RWPE2 (cell line): ENCODE measurements around the gene GRM5.

ENCODE experiments used
- ATAC-seq: fragments of 200-7000 bp; cut with Tn5 transposase; 3 replicates; pipeline ENCODE4 v1.9.1; 2021; ENCODE audit warnings: low read depth
- DNase-seq: peaks from one replicate; pipeline ENCODE4 v3.0.0-alpha.2; 2020; ENCODE audit warnings: low spot score
- H3K27ac ChIP-seq: fragments of 450-650 bp; 2 replicates; pipeline ENCODE4 v1.5.1; 2017; ENCODE audit warnings: mild to moderate bottlenecking; ENCODE audit not compliant: poor library complexity, severe bottlenecking
- H3K27me3 ChIP-seq: fragments of 250-450 bp; sonication (Bioruptor Pico); 2 replicates; pipeline ENCODE4 v1.5.1; 2021; ENCODE audit warnings: mild to moderate bottlenecking, moderate library complexity; ENCODE audit not compliant: insufficient read depth, poor library complexity, severe bottlenecking
- H3K36me3 ChIP-seq: fragments of 250-450 bp; sonication (Bioruptor Pico); 2 replicates; pipeline ENCODE4 v1.5.1; 2020; ENCODE audit warnings: low read depth, mild to moderate bottlenecking, moderate library complexity
- H3K4me1 ChIP-seq: fragments of 250-450 bp; sonication (Bioruptor Pico); 2 replicates; pipeline ENCODE4 v1.5.1; 2021; ENCODE audit warnings: mild to moderate bottlenecking, moderate library complexity; ENCODE audit not compliant: insufficient read depth, poor library complexity, severe bottlenecking
- H3K4me3 ChIP-seq: fragments of 250-450 bp; sonication (Bioruptor Pico); 2 replicates; pipeline ENCODE4 v1.5.1; 2021; ENCODE audit warnings: mild to moderate bottlenecking, moderate library complexity; ENCODE audit not compliant: severe bottlenecking
- H3K9me3 ChIP-seq: fragments of 250-450 bp; sonication (Bioruptor Pico); 2 replicates; pipeline ENCODE4 v1.5.1; 2021; ENCODE audit warnings: mild to moderate bottlenecking, moderate library complexity; ENCODE audit not compliant: severe bottlenecking
- TF ChIP-seq, protein P1 (sequence below): fragments of 450-650 bp; IDR thresholded peaks from one replicate; pipeline ENCODE4 v1.5.1; 2017; ENCODE audit warnings: mild to moderate bottlenecking, moderate library complexity; ENCODE audit not compliant: poor library complexity, severe bottlenecking

Gene GRM5

DNA sequence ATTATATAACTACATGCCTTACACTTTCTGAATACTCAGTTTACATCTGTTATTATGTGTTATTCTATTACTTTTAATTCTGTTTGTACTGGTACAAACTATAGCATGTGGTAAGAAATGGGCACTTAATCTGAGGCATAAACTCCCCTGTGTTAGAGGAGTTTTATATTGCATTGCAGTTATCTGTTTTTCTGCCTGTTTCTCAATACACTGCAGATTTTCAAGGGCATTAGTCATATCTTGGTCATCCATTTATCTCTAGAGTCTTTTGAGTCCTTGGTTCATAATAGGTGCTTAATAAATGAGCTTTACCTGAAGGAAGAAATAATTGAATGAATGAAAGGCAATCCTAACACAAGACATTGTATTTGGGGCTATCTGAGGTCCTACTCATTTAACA lies 545.4 kb downstream of the GRM5 start:
- ATAC-seq (peak; percentile 81; the same call in 2 of the 3 replicates), DNase-seq (no peak)
- H3K4me1 ChIP-seq, result peaks cover 11% of the 10 kb centered on the region
- H3K27me3 ChIP-seq, result no peaks in the 10 kb centered on the region
- no peaks in the 10 kb centered on the region for H3K36me3 ChIP-seq
- no peaks in the 10 kb centered on the region for H3K9me3 ChIP-seq
- TF ChIP-seq, protein P1, sequence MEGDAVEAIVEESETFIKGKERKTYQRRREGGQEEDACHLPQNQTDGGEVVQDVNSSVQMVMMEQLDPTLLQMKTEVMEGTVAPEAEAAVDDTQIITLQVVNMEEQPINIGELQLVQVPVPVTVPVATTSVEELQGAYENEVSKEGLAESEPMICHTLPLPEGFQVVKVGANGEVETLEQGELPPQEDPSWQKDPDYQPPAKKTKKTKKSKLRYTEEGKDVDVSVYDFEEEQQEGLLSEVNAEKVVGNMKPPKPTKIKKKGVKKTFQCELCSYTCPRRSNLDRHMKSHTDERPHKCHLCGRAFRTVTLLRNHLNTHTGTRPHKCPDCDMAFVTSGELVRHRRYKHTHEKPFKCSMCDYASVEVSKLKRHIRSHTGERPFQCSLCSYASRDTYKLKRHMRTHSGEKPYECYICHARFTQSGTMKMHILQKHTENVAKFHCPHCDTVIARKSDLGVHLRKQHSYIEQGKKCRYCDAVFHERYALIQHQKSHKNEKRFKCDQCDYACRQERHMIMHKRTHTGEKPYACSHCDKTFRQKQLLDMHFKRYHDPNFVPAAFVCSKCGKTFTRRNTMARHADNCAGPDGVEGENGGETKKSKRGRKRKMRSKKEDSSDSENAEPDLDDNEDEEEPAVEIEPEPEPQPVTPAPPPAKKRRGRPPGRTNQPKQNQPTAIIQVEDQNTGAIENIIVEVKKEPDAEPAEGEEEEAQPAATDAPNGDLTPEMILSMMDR, result no peak
- no peak overlapping the region for H3K4me3 ChIP-seq
- H3K27ac ChIP-seq, result no peak overlapping the region

DNA sequence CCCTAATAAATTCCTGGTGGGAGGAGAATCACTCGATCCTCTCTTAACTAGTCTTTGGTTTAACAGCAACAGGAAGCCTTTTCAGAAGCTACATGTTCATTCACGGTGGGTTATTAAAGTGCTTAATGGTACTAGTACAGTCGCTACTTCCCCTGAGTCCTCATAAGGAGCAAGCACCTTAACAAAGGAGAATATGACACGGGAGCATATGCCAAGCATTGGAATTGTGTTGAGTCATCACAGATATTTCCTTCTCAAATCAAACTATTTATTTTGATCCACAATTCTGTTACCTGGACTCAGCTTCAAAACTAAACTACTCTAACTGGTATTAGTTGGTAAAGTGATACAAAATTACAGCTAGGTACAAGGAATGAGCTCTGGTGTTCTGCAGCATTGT lies 550.8 kb downstream of the GRM5 start:
- H3K4me3 ChIP-seq, result no peak overlapping the region
- no peak overlapping the region for H3K27ac ChIP-seq
- no peaks in the 10 kb centered on the region for H3K36me3 ChIP-seq
- H3K27me3 ChIP-seq, result no peaks in the 10 kb centered on the region
- TF ChIP-seq, protein P1, result no peak
- H3K4me1 ChIP-seq, result peaks cover 18% of the 10 kb centered on the region
- no peaks in the 10 kb centered on the region for H3K9me3 ChIP-seq
- peak; percentile 54; the same call in 2 of the 3 replicates for ATAC-seq
- no peak for DNase-seq

DNA sequence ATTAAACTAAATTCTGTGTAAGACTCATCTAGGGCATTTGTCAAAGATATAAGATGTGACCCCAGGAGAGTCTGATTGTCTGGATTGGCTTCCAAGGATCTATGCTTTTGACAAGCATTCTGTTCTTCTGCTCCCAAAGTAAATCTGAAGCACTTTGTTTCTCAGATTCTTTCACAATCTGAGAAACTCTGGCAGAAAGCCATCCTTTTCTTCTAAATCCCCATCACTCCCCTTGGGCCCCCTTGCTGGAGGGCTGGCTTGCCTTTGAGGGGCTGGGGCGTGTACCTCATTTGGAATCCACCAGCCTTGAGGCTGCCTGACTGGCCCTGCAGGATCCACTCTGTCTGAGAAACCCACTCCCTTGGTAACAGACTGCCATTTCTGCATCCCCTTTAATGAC lies 554.8 kb downstream of the GRM5 start:
- peaks cover 7% of the 10 kb centered on the region for H3K4me1 ChIP-seq
- DNase-seq, result no peak
- ATAC-seq, result no peak
- H3K27ac ChIP-seq, result no peak overlapping the region
- H3K4me3 ChIP-seq, result no peak overlapping the region
- H3K9me3 ChIP-seq, result no peaks in the 10 kb centered on the region
- no peaks in the 10 kb centered on the region for H3K36me3 ChIP-seq
- TF ChIP-seq, protein P1, result no peak
- no peaks in the 10 kb centered on the region for H3K27me3 ChIP-seq

DNA sequence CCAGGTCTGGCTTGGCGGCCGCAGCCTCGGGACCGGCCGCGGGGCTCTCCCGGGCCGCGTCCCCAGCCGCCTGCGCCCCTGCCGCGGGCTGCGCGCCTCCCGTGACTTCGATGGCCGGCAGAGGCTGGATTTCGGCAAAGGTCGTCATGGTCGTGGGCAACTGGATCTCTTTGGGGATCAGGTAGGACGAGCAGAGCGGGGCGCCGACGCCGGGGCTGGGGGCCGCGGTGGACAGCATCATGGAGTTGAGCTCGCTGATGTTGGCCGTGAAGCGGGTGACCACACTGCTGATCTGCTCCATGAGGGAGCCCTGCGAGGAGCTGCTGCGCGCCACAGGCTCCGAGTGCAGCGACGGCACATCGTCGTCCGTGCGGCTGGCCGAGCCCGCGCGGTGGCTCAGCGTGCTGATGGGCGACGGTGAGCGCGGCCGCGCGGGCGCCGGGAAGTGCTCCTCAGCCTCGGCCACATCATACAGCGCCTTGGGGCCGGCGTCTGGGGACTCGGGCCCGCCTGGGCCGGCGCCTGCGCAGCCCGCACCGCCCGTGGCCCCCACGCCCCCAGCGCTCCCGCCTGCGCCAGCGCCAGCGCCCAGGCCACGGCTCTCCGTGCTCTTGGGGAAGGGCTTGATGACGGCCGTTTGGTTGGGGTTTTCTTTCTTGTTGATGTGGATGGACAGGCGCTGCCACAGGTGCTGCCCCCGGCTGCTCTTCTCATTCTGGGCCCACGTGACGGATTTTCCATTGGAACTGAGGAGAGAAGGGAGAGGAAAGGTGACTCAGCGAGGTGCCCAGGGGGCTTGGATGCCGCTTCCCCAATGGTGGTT lies 556.8 kb downstream of the GRM5 start:
- peak; percentile 10; the same call in 1 of the 3 replicates for ATAC-seq
- H3K4me1 ChIP-seq, result no peaks in the 10 kb centered on the region

More for the DNA sequence above, 556.8 kb downstream of the GRM5 start:
- no peaks in the 10 kb centered on the region for H3K9me3 ChIP-seq
- no peaks in the 10 kb centered on the region for H3K27me3 ChIP-seq
- TF ChIP-seq, protein P1, result no peak
- peak; percentile 38 for DNase-seq
- peak overlapping the region; percentile 10 for H3K4me3 ChIP-seq
- no peaks in the 10 kb centered on the region for H3K36me3 ChIP-seq
- no peak overlapping the region for H3K27ac ChIP-seq
